ENCODE measurements around the gene RFX8.

RFX8 gene

GRCh38 chr2:101395545-101396315 is 79.2 kb downstream of the RFX8 start:
- Histone ChIP-seq H3K27me3 (ENCODE audit: control insufficient read depth in 1 of 2, insufficient read depth in 2 of 2, low read length in 2 of 2) (peaks cover 0 to 5% of the 10 kb centered on the region in 2 donors), H3K36me3 (ENCODE audit: insufficient read depth, low read length) (no peaks in the 10 kb centered on the region), H3K27ac (ENCODE audit: low read depth, low read length) (no peak overlapping the region), H3K9ac (ENCODE audit: low read length) (no peak overlapping the region), H3K4me1 (ENCODE audit: insufficient read depth, low read length) (no peaks in the 10 kb centered on the region), H3K9me3 (ENCODE audit: low read length) (no peaks in the 10 kb centered on the region), H3K4me3 (ENCODE audit: low read depth in 1 of 2, low read length in 2 of 2) (no peak overlapping the region)

- H3K9me3 ChIP-seq (ENCODE audit: low read length) = no peaks in the 10 kb centered on the region
- H3K36me3 ChIP-seq (ENCODE audit: insufficient read depth, low read length) = no peaks in the 10 kb centered on the region
- no peak overlapping the region for H3K27ac ChIP-seq (ENCODE audit: low read depth, low read length)
- no peaks in the 10 kb centered on the region for H3K4me1 ChIP-seq (ENCODE audit: insufficient read depth, low read length)
- H3K27me3 ChIP-seq (ENCODE audit: control insufficient read depth in 1 of 2, insufficient read depth in 2 of 2, low read length in 2 of 2) = peaks cover 19 to 59% of the 10 kb centered on the region in 2 donors
- no peak overlapping the region for H3K4me3 ChIP-seq (ENCODE audit: low read depth in 1 of 2, low read length in 2 of 2)
- no peak overlapping the region for H3K9ac ChIP-seq (ENCODE audit: low read length)
Observed at GRCh38 chr2:101388232-101388631, 86.7 kb downstream of the RFX8 start.

GRCh38 chr2:101387151-101387834 is 87.6 kb downstream of the RFX8 start, which contains the start of gene CREG2:
TSS of gene CREG2 (minus strand) at chr2:101387503. CDS start at chr2:101387457, 46 bp downstream.
- Histone ChIP-seq H3K27me3 (ENCODE audit: control insufficient read depth in 1 of 2, insufficient read depth in 2 of 2, low read length in 2 of 2) (peaks cover 19 to 59% of the 10 kb centered on the region in 2 donors), H3K4me1 (ENCODE audit: insufficient read depth, low read length) (no peaks in the 10 kb centered on the region), H3K9me3 (ENCODE audit: low read length) (no peaks in the 10 kb centered on the region), H3K36me3 (ENCODE audit: insufficient read depth, low read length) (no peaks in the 10 kb centered on the region), H3K4me3 (ENCODE audit: low read depth in 1 of 2, low read length in 2 of 2) (peak within 1 kb of the TSS in 1 of 2 donors; percentile 38), H3K9ac (ENCODE audit: low read length) (no peak within 1 kb of the TSS), H3K27ac (ENCODE audit: low read depth, low read length) (no peak within 1 kb of the TSS)

GRCh38 chr2:101386599-101387150 is 88.2 kb downstream of the RFX8 start:
- no peak overlapping the region for H3K27ac ChIP-seq (ENCODE audit: low read depth, low read length)
- H3K27me3 ChIP-seq (ENCODE audit: control insufficient read depth in 1 of 2, insufficient read depth in 2 of 2, low read length in 2 of 2) = peaks cover 19 to 59% of the 10 kb centered on the region in 2 donors
- H3K4me3 ChIP-seq (ENCODE audit: low read depth in 1 of 2, low read length in 2 of 2) = no peak overlapping the region
- no peak overlapping the region for H3K9ac ChIP-seq (ENCODE audit: low read length)
- no peaks in the 10 kb centered on the region for H3K36me3 ChIP-seq (ENCODE audit: insufficient read depth, low read length)
- no peaks in the 10 kb centered on the region for H3K4me1 ChIP-seq (ENCODE audit: insufficient read depth, low read length)
- H3K9me3 ChIP-seq (ENCODE audit: low read length) = no peaks in the 10 kb centered on the region

GRCh38 chr2:101383016-101383541 is 91.8 kb downstream of the RFX8 start:
- no peaks in the 10 kb centered on the region for H3K9me3 ChIP-seq (ENCODE audit: low read length)
- peaks cover 15 to 41% of the 10 kb centered on the region in 2 donors for H3K27me3 ChIP-seq (ENCODE audit: control insufficient read depth in 1 of 2, insufficient read depth in 2 of 2, low read length in 2 of 2)
- H3K4me1 ChIP-seq (ENCODE audit: insufficient read depth, low read length) = no peaks in the 10 kb centered on the region

GRCh38 chr2:101382442-101382841 is 92.5 kb downstream of the RFX8 start:
- Histone ChIP-seq H3K9ac (ENCODE audit: low read length) (no peak overlapping the region), H3K4me3 (ENCODE audit: low read depth in 1 of 2, low read length in 2 of 2) (no peak overlapping the region), H3K4me1 (ENCODE audit: insufficient read depth, low read length) (no peaks in the 10 kb centered on the region), H3K27me3 (ENCODE audit: control insufficient read depth in 1 of 2, insufficient read depth in 2 of 2, low read length in 2 of 2) (peaks cover 9 to 35% of the 10 kb centered on the region in 2 donors), H3K9me3 (ENCODE audit: low read length) (no peaks in the 10 kb centered on the region), H3K27ac (ENCODE audit: low read depth, low read length) (no peak overlapping the region), H3K36me3 (ENCODE audit: insufficient read depth, low read length) (no peaks in the 10 kb centered on the region)

More at GRCh38 chr2:101383016-101383541, 91.8 kb downstream of the RFX8 start:
- Histone ChIP-seq H3K27ac (ENCODE audit: low read depth, low read length) (no peak overlapping the region), H3K36me3 (ENCODE audit: insufficient read depth, low read length) (no peaks in the 10 kb centered on the region), H3K4me3 (ENCODE audit: low read depth in 1 of 2, low read length in 2 of 2) (no peak overlapping the region), H3K9ac (ENCODE audit: low read length) (no peak overlapping the region)

GRCh38 chr2:101380376-101380775 is 94.5 kb downstream of the RFX8 start:
- H3K27me3 ChIP-seq (ENCODE audit: control insufficient read depth in 1 of 2, insufficient read depth in 2 of 2, low read length in 2 of 2) = peaks cover 5 to 18% of the 10 kb centered on the region in 2 donors
- H3K9me3 ChIP-seq (ENCODE audit: low read length) = no peaks in the 10 kb centered on the region
- no peaks in the 10 kb centered on the region for H3K36me3 ChIP-seq (ENCODE audit: insufficient read depth, low read length)

GRCh38 chr2:101379091-101379490 is 95.8 kb downstream of the RFX8 start:
- Histone ChIP-seq H3K27me3 (ENCODE audit: control insufficient read depth in 1 of 2, insufficient read depth in 2 of 2, low read length in 2 of 2) (peaks cover 0 to 7% of the 10 kb centered on the region in 2 donors), H3K27ac (ENCODE audit: low read depth, low read length) (no peak overlapping the region), H3K9me3 (ENCODE audit: low read length) (no peaks in the 10 kb centered on the region), H3K9ac (ENCODE audit: low read length) (no peak overlapping the region), H3K4me1 (ENCODE audit: insufficient read depth, low read length) (no peaks in the 10 kb centered on the region), H3K36me3 (ENCODE audit: insufficient read depth, low read length) (no peaks in the 10 kb centered on the region), H3K4me3 (ENCODE audit: low read depth in 1 of 2, low read length in 2 of 2) (no peak overlapping the region)

More at GRCh38 chr2:101380376-101380775, 94.5 kb downstream of the RFX8 start:
- Histone ChIP-seq H3K4me1 (ENCODE audit: insufficient read depth, low read length) (no peaks in the 10 kb centered on the region), H3K4me3 (ENCODE audit: low read depth in 1 of 2, low read length in 2 of 2) (no peak overlapping the region), H3K27ac (ENCODE audit: low read depth, low read length) (no peak overlapping the region), H3K9ac (ENCODE audit: low read length) (no peak overlapping the region)

GRCh38 chr2:101375653-101376052 is 99.3 kb downstream of the RFX8 start:
- H3K4me3 ChIP-seq (ENCODE audit: low read depth in 1 of 2, low read length in 2 of 2) = no peak overlapping the region
- H3K4me1 ChIP-seq (ENCODE audit: insufficient read depth, low read length) = no peaks in the 10 kb centered on the region
- H3K9ac ChIP-seq (ENCODE audit: low read length) = no peak overlapping the region
- no peaks in the 10 kb centered on the region for H3K9me3 ChIP-seq (ENCODE audit: low read length)
- H3K36me3 ChIP-seq (ENCODE audit: insufficient read depth, low read length) = no peaks in the 10 kb centered on the region
- no peak overlapping the region for H3K27ac ChIP-seq (ENCODE audit: low read depth, low read length)
- H3K27me3 ChIP-seq (ENCODE audit: control insufficient read depth in 1 of 2, insufficient read depth in 2 of 2, low read length in 2 of 2) = no peaks in the 10 kb centered on the region

GRCh38 chr2:101374821-101375561 is 99.9 kb downstream of the RFX8 start:
- H3K9me3 ChIP-seq (ENCODE audit: low read length) = no peaks in the 10 kb centered on the region
- H3K4me3 ChIP-seq (ENCODE audit: low read depth in 1 of 2, low read length in 2 of 2) = no peak overlapping the region
- no peaks in the 10 kb centered on the region for H3K36me3 ChIP-seq (ENCODE audit: insufficient read depth, low read length)
- no peaks in the 10 kb centered on the region for H3K27me3 ChIP-seq (ENCODE audit: control insufficient read depth in 1 of 2, insufficient read depth in 2 of 2, low read length in 2 of 2)
- no peak overlapping the region for H3K9ac ChIP-seq (ENCODE audit: low read length)
- H3K27ac ChIP-seq (ENCODE audit: low read depth, low read length) = no peak overlapping the region
- no peaks in the 10 kb centered on the region for H3K4me1 ChIP-seq (ENCODE audit: insufficient read depth, low read length)

GRCh38 chr2:101372792-101373191 is 102.1 kb downstream of the RFX8 start:
- H3K9me3 ChIP-seq (ENCODE audit: low read length) = no peaks in the 10 kb centered on the region
- H3K4me3 ChIP-seq (ENCODE audit: low read depth in 1 of 2, low read length in 2 of 2) = no peak overlapping the region
- H3K27me3 ChIP-seq (ENCODE audit: control insufficient read depth in 1 of 2, insufficient read depth in 2 of 2, low read length in 2 of 2) = no peaks in the 10 kb centered on the region
- no peaks in the 10 kb centered on the region for H3K4me1 ChIP-seq (ENCODE audit: insufficient read depth, low read length)
- no peak overlapping the region for H3K27ac ChIP-seq (ENCODE audit: low read depth, low read length)
- no peaks in the 10 kb centered on the region for H3K36me3 ChIP-seq (ENCODE audit: insufficient read depth, low read length)
- H3K9ac ChIP-seq (ENCODE audit: low read length) = no peak overlapping the region
